DMS53 (cell line): ENCODE measurements around the gene HUNK.
"Not testable (repeated sequence)": the region's sequence is repeated elsewhere in the genome, so short reads cannot be mapped to it uniquely, and the experiment has no call there.

Source experiments
- DNase-seq: peaks from one replicate; lab custom pipeline; 2025; lab: John Stamatoyannopoulos, UW

HUNK gene

DNA sequence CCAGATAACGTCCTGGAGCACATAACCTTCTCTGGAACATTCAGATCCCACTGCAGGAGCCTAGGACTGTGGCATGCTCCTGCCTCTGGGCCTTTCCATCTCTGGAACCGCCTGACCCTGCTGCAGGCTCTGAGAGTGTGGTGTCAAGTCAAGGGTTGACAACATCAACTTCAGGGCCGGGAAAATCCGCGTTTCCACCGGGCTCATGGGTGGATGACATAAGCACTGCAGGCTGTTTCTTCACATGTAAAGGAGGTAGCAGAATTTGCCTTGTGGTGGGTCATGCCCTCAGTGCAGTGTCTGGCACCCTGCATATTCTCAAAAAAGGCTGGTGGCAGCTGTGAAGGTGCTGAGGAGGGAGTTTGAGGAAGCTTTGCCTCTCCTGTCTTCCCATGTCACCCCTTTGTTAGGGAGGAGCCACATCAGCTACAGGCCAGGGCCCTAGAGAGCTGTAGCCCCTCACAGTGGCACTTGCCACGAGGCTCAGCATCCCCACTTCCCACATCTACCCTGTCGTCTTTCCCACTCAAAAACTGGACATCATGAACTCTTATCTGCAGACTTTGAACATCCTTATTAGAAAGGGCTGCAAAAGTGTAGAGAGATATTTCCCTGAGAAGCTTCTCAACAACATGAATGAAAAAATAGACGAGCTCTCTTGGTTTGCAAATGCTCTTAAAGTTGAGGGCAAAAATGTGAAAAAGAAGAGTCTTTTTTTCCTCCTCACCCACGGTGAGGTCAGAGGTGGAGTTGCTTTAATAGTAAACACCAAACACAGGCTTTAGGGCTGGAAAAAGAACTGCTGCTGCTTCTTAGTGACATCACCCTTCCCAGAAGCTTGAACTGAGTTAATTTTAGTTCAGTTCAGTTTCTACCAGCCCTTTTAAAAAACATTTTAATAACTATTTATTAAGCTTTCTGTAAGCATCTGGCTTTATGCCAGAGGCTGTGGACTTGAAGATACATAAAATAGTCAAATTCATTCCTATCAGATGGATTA is 121.3 kb downstream of the HUNK start:
- no peak for DNase-seq

GRCh38 chr21:31997191-31997590 is 124.4 kb downstream of the HUNK start:
- DNase-seq = no peak

- no peak for DNase-seq
These were observed 127.1 kb downstream of the HUNK start for GRCh38 chr21:31999810-32000468.

DNA sequence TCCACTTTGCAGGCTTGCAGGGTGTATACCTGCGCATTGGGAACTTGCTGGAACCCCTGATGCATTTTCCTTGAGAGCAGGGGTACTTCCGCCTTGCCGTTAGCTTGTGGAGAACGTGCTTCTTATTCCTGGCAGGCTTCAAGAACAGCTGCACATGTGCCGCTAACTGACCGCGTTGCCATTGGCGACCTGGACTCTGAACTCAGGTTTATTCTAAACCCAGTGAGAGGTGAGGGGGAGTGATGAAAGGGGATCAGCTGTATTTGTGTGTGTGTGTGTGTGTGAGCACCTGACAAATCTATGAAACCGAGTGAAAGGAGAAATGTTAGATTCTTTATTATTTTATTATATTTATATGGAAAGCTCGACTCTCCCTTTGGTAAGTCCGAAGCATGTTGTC is 128.6 kb downstream of the HUNK start:
- DNase-seq = peak; percentile 6

GRCh38 chr21:32003411-32003810 is 130.6 kb downstream of the HUNK start:
- no peak for DNase-seq

DNA sequence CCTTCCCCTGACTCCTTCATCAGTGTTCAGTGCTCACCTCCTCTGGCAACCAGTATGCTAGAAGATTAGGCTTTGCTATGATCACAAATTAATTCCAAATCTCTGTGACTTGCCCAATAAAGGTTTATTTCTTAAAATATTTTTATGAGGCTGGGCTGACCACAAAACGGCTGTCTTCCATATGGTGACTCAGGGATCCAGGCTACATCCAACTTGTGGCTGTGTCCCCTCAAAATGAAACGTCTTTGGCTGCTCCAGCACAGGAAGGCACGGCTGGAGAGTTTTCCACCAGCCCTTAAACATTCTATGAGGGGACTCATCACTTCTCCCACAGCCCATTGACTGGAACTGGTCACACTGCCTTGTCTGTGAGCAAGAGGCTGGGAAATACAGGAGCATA is 131.5 kb downstream of the HUNK start:
- no peak for DNase-seq

DNA sequence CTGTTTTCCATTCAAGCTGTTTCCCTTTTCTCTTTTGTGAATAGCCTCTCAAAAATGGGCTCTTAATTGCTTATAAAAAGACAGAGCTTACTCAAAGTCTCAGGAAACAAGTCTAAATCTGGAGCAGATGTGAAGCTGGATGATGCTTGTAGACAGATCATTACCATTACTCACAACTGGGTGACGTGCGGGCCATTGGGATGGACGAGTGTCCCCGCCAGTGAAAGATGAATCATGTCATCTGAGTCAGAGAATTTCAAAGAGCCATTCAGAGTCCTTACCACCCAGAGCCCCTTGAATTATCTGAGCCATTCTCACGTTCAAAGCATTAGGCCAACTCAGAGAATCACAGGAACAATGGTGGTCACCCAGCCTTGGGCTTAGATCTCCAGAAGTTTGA is 134.6 kb downstream of the HUNK start:
- no peak for DNase-seq

GRCh38 chr21:32008714-32009113 is 135.9 kb downstream of the HUNK start:
- no peak for DNase-seq

DNA sequence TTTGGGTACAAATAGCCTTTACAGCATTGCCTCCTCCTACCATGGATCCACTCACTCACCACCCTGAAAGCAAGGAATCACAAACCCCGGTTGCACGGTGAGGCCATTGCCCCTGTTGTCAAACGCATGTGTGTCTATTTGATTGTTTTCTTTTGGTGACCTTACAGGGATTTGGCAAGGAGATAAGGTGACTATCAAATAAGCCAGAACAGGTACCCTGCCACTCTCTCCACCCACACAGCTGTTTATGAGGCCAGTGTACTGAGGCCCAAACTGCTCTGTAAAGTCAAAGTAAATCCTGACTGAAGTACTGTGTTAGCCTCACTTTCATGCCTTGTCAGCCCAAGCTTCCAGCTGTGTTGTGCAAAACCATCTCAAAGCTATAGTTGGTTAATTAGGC is 136.4 kb downstream of the HUNK start:
- no peak for DNase-seq

DNA sequence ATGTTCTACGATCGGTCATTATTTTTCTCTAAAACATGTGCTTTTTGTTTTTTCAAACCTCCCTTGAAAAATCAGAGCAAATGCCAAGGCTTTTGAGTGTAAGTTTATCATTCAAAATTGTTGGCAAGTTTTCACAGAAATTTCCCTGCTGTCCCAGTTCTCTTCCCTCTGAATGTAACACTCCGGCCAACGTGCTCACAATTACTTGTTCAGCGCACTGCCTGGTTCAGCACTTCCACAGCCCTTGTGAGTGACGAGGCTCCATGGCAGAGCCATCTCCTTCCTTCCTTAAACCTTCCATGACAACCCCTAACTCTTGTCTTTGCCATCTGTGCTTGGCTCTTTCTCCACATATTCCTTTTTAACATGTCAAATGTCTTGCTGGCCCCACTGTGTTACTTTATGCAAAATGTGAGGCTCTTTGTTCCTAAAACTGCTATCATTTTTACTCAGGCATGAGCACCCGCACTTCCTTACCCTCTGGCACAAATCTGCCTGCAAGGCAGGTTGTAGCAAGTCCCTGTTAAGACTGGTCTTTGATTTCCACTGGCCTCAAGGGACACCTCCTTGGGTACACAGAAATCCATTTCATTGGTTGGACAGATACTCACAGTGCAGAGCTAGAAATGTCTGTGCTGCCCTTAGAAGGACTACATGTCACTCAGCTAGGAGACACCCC is 142.8 kb downstream of the HUNK start:
- DNase-seq = no peak

DNA sequence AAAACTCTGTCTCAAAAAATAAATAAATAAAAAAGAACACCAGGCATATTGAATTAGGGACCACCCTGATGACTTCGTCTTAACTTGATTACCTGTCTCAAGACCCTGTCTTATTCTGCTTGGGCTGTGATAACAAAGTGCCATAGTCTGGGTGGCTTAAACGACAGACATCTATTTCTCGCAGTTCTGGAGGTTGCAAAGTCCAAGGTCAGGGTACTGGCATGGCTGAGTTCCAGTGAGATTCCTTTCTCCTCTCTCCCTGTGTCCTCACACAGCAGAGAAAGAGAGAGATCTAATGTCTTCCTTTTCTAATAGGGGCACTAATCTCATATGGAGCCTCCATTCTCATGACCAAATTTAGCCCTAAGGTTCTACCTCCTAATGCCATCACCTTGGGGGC is 145.6 kb downstream of the HUNK start:
- no peak for DNase-seq

DNA sequence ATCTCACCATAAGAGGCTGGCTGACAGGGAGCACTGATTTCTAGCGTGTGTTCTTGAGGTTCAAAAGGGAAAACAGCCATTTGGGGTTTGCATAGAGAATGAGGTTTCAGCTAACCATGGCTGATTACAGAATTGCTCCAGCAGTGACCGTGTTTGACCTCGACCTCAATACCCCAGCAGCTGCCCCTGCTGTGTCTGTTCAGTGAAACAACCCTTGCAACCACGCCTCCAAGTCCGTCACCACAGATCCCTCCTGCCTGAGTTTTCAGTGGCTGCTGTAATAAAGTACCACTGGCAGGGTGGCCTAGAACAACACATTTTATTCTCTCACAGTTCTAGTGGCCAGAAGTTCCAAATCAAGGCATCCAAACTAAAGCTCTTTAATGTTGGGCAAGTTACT is 147.7 kb downstream of the HUNK start:
- no peak for DNase-seq

- DNase-seq = no peak
These were observed 148.6 kb downstream of the HUNK start for GRCh38 chr21:32021319-32021994.

DNA sequence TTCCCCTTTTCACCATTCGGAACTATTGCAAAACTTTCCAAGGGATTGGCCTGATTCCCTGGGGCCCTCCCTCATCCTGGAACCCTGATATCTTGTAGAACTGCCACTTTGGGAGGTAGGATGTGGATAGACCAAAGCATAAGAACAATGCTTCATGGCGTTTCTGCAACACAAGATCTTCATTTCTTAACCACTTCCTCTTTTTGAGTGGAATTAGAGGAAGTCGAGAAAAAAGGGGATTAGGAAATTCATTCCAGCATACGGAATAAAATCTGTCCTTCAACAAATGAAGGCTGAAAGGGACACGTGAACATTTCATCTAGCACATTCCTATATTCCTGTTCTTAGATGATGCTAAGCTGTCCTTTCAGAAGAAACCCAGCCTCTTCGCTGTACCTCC is 149.3 kb downstream of the HUNK start:
- DNase-seq = no peak

GRCh38 chr21:32030146-32030652 is 157.4 kb downstream of the HUNK start:
- no peak for DNase-seq

DNA sequence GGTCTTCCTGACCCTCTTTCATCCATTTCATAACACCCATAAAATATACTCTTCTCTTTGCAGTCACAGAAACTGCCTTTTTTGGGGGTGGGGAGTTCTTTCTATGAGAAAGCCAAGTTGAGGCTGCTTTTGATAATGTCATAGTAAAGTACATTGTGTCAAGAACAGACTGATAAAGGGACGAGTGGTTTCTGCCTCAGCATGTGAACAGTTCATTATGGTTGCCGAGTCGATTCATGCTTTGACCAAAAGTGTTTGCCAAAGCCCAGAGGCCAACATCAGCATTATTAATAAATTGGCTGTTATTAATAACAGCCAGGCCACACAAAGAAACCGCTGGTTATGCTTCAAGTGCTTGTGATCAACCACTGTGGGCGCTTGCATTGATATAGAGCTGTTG is 162.0 kb downstream of the HUNK start:
- DNase-seq = no peak

- no peak for DNase-seq
These were observed 162.8 kb downstream of the HUNK start for GRCh38 chr21:32035617-32036016.

GRCh38 chr21:32036756-32037155 is 163.9 kb downstream of the HUNK start:
- DNase-seq = no peak

GRCh38 chr21:32038751-32039150 is 165.9 kb downstream of the HUNK start:
- DNase-seq = not testable (repeated sequence)

- DNase-seq = no peak
These were observed 170.6 kb downstream of the HUNK start for GRCh38 chr21:32043458-32043857.

DNA sequence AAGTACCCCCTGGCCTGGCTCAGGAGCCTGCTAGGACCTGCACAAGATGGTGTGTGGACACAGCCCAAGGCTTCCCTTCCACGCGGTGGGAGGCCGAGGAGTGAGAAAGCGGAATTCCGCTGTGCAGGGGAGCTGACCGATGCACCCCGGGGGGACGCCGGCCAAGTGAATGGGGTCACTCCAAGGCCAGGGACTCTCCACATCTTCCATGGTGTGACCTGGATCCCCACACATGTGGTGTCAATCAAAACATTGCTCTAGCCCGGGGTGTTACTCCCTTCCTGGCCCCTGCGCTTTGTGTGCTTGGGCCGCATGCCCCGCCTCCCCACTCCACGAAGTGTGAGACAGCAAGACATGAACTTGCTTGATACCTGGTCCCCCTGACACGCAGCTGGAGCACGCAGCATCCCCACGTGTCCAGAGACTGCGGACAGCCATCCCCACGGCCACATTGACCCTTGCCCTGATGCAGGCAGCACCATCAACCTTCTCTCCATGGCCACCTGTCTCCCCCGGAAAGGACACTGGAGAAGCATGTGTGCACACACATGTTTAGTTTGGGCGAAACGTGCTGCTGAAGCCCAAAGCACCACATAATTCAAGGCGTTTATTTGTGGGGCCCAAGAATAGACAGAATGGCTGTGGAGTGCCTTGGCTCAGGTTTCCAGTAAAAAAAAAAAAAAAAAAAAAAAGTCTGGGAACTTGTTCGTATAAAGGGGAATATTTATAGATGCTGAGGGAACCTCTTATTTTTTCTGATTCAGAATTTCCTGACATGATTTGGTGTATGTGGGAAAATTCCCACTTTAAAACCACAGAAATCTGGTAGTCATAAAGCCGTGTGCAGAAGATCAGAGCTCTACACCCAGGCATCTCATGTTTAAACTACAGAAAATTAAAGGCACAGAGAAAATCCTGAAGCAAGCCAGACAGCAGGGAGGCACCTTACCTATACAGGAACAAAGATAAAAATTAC is 171.7 kb downstream of the HUNK start:
- DNase-seq = no peak
